NCI-H226 (cell line): ENCODE results near the gene COL8A2.
"Not testable (repeated sequence)": the region's sequence is repeated elsewhere in the genome, so short reads cannot be mapped to it uniquely, and the experiment has no call there.

Experiments
- DNase-seq: peaks from one replicate; pipeline ENCODE4 v3.0.0-alpha.2; 2015

The COL8A2 gene

DNA sequence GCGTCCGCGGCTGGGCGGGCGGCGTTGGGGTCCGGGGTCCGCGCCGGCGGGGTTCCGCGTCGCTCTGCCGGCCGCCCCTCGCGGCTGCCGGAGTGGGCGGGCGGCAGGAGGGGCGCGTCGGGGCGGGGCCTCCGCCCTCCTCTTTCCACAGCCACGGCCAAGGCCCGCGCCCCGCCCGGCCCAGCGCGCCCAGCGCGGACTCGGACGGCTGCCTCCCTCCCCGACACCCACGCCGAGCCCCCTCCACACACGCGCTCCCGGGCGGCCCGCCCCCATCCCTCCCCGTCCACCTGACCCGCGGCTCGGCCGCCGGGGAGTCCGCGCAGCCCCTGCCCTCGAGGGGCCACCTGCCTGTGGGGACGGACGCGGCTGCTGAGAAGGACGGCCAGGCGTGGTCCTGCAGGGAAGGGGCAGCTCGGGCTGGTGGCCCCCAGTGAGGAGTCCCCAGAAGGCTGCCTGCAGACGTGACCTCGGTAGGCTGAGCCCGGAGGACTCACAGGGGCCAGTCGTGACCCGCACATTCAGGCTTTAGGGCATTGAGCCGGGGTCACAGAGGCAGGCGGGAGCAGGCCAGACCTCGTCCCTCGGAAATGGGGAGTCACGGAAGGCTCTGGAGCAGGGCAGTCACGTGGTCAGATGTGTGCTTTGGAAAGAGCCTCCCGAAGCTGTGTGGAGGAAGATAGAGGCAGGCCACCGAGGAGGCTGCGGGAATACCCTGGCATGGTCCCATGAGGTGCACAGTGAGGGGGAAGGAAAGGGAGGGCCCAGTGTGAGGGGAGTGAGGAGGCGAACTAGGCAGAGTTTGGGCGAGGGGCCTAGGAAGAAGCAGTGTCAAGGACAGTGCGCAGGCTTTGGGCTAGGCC is at the start of gene COL8A2:
Gene COL8A2 (minus strand): TSS at position 94 of the 863 bp plus-strand sequence. CDS start 24,980 bp downstream, outside the sequence.
- no peak for DNase-seq

DNA sequence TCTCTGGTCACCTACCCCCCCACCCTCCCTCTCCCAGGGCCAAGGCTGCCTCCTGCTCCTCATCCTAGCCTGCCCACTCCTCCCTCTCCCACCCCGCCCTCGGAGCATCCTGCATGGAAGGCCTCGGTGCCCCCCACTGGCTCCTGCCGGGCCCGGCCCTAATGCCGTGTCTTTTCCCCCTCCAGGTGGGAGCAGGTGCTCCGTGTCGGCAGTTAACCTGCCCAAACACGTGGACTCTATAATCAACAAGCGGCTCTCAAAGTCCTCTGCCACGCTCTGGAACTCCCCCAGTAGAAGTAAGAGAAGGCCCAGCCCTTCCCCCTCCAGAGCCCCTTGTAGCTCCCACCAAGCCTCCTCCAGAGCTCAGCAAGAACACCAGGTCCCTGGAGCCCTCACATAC is 49.7 kb upstream of the COL8A2 start:
- no peak for DNase-seq

DNA sequence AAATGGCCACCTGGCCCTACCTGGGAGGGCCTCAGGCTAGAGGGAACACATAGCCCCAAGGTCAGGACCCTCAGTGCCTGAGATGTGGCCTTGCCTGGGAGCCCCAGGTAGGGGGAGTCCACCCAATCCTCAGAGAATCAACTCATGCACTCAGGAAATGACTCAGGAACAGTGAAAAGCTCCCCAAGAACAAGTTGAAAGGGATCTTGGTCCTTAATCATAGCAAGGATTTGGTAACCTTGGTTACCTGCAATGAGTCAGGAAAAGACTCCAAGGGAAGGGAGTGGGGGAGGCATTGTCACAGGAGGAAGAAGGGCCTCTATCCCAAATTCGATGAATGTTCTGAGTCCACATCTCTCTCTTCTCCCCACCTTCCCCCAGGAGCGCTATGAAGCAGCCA is 48.0 kb upstream of the COL8A2 start:
- DNase-seq: peak; percentile 87

GRCh38 chr1:36172017-36172747 is 47.2 kb upstream of the COL8A2 start:
- DNase-seq: no peak

DNA sequence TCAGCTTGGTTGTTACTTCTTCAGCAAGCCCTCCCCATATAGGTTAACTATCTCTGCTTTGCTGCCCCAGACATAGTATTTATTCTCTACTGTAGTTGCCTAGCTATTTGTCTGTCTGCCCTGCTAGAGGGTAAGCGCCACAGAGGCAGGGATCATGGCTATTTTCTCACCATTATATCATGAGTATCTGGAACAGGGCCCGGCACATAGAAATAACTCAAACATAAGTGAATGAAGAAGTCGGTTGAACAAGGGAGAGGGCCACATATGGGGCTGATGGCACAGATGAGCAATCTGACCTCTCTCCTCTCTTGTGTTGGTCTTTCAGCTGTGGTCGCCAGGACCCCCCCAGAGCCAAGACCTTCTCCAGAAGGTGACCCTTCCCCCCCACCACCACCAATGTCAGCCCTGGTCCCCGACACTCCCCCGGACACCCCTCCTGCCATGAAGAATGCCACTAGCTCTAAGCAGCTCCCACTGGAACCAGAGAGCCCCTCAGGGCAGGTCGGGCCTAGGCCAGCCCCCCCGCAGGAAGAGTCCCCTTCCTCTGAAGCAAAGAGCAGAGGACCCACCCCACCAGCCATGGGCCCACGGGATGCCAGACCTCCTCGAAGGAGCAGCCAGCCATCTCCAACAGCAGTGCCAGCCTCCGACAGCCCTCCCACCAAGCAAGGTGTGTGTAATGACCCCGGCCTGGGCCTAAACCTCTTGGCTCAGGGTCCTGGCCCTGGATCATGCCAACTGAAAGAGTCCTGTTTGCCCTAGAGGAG is 45.8 kb upstream of the COL8A2 start:
- no peak for DNase-seq

DNA sequence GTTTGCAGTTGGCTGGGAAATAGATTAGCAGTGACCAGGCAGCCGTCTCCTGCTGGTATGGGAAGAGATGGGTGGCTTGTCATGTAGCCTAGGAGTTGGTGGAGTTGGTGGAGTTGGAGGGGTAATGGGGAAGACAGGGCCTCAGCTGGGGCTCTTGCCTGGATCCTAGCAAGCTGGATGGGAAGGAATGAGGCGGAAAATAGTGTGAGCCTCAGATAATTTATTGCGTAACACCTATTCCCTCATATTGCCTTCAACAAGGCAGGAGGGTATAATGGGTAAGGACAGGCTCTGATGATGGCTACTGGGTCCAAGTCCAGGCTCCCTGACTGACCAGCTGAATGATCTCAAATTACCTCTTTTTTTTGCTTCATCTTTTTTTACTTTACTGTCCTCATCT is 43.5 kb upstream of the COL8A2 start:
- no peak for DNase-seq

DNA sequence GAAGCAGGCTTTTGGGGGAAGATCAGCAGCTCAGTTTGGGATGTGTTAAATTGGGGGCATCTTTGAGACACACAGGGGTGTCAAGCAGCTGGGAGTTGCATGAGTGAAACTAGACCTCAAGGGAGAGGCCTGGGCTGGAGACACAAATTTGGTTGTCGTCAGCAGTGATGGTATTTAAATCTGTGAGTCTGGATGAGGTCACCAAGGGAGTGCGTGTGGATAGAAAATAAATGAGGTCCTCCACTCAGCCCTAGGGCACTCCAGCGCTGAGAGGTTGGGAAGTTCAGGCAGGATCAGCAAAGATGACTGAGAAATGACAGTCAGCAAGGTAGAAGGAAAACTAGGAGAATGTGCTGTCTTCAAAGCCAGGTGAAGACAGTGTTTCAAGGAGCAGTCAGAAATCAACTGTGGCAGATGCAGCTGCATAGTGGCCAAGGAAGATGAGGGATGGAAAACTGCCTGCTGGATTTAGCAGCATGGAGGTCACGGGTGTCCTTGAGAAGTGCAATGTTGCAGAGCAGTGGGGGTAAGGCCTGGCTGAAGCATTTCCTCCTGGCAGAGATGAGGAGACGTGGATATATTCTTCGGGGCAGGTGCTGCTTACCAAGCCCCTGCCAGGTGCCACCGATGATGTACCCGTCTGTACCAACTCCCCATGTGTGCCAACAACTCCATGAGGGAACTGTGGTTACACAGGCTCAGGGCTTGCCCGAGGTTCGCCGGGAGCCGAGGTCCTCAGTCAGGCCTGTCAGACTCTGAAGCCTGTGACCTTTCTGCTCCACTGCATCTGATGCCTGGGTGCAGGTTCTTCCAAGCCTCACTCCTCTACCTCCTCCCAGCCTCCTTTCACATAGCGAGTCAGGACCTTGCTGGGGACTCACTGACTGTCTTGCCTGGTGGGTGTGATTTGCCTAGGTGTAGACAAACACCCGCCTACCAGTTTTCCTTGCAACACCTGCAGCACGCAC is 42.2 kb upstream of the COL8A2 start:
- DNase-seq: peak; percentile 49

DNA sequence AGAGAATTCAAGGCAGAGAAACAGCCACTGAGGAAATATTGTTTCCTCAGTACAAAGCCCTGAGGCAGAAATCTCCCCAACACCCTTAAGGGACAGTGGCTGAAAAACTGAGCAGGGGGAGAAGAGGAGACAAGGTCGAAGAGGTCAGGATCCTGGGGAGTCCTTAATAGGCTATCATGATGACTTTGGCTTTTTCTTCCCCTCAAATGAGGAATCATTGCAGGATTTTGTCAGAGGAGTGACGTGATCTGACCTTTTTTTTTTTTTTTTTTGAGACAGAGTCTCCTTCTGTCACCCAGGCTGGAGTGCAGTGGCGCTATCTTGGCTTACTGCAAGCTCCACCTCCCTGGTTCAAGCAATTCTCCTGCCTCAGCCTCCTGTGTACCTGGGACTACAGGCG is 41.1 kb upstream of the COL8A2 start:
- DNase-seq: no peak

DNA sequence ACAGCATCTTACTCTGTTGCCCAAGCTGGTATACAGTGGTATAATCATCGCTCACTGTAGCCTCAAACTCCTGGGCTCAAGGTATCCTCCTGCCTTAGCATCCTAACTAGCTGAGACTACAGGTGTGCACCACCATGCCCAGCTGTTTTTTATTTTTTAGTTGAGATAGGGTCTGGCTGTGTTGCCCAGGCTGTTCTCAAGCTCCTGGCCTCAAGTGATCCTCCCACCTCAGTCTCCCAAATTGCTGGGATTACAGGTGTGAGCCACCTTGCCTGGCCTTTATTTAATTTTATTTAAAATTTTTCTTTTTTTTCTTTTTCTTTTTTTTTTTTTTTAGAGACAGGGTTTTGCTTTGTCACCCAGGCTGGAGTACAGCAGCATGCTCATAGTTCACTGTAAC is 40.1 kb upstream of the COL8A2 start:
- DNase-seq: no peak

GRCh38 chr1:36164361-36164760 is 39.3 kb upstream of the COL8A2 start:
- no peak for DNase-seq

GRCh38 chr1:36163426-36163825 is 38.4 kb upstream of the COL8A2 start:
- DNase-seq: no peak

DNA sequence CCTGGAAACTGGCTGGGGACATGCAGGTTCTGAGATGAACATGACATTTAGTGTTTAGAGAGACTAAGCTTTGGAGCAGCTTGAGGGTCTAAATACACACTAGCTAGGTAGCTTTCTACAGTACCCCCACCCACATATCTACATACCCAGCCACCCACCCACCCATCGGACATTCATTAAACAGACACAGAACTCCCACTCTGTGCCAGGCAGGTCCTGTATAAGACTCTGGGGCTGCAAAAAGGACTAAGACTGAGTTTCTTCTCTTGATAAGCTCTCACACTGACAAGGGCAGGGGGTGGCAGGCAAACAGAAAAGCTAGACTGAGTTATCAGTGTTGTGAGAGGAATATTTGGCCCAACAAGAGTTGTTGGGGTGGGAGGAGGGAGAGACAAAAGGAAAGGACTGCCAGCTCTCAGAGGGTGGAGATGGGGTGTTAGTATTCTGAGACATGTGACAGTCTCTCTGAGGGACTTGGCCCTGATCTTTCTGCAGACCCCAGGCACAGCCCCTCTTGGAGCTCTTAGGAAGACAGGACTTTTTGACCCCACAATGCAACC is 37.7 kb upstream of the COL8A2 start:
- no peak for DNase-seq

- peak; percentile 99 for DNase-seq
Observed at GRCh38 chr1:36161641-36162531, 36.9 kb upstream of the COL8A2 start.

GRCh38 chr1:36160949-36161485 is 36.0 kb upstream of the COL8A2 start:
- peak; percentile 71 for DNase-seq

GRCh38 chr1:36160388-36160948 is 35.4 kb upstream of the COL8A2 start:
- no peak for DNase-seq

DNA sequence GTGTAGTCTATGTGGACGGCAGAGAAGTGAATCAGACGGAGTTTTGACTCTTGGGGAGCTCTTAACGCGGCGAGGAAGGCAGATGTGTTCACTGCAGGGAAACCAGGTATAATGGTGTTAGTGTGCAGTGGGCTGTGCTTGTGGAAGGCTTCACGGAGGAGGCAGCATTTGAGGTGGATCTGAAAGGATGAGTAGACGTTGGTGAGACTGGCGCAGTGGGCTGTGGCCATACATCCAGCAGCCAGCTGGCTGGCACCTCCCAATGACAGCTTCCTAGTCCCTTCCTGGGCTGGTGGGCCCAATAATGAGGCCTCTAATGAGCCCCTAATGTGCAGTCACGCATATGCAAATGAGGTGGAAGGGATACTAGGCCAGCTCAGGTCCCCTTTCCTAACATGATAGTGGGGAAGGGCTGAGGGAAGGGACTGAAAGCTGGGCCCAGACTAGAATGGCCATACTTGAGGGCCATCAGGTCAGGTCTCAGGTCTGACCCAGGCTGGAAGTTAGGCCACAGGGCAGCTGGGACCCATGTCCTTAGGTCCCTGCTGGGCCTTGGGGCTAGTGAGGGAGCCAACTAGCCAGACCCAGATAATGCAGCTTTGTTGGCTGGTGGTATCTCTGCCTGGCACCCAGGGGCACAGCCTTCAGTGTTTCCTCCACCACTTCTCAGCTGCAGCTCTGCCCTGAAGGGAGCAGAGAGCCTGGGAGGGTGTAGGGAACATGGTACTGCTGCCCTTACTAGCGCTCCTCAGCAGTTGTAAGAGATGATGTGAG is 34.8 kb upstream of the COL8A2 start:
- no peak for DNase-seq

GRCh38 chr1:36158827-36159252 is 33.8 kb upstream of the COL8A2 start:
- not testable (repeated sequence) for DNase-seq

- no peak for DNase-seq
Observed at GRCh38 chr1:36157973-36158826, 33.2 kb upstream of the COL8A2 start.
